ENCODE measurements around the gene CDH23. TPM values are rescaled to one million over a fixed set of nuclear protein-coding genes. Genes with fewer than 3 reads are reported as not detected.

The CDH23 gene
- total RNA-seq, 1 experiment from 2014 or later = 2.9 TPM

DNA sequence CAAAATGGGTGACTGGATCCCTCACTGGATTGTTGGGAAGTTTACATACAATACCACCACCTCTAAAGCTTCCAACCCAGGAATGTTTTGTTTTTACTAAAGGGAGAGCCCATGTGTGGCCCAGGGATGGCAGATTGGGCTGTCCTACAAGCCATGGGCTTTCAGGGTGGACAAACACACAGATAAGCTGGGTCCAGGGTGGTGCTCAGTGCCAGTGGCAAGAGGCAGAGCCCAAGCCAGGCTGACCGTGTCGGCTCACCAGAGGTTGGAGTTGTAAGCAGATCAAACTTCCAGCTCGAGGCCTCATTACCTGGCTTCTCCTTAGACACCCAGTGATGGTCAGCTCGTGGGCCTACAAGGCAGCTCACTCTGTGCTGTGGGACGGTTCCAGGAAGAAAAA is 52.3 kb downstream of the CDH23 start (continued):
- TF ChIP-seq, protein P1, sequence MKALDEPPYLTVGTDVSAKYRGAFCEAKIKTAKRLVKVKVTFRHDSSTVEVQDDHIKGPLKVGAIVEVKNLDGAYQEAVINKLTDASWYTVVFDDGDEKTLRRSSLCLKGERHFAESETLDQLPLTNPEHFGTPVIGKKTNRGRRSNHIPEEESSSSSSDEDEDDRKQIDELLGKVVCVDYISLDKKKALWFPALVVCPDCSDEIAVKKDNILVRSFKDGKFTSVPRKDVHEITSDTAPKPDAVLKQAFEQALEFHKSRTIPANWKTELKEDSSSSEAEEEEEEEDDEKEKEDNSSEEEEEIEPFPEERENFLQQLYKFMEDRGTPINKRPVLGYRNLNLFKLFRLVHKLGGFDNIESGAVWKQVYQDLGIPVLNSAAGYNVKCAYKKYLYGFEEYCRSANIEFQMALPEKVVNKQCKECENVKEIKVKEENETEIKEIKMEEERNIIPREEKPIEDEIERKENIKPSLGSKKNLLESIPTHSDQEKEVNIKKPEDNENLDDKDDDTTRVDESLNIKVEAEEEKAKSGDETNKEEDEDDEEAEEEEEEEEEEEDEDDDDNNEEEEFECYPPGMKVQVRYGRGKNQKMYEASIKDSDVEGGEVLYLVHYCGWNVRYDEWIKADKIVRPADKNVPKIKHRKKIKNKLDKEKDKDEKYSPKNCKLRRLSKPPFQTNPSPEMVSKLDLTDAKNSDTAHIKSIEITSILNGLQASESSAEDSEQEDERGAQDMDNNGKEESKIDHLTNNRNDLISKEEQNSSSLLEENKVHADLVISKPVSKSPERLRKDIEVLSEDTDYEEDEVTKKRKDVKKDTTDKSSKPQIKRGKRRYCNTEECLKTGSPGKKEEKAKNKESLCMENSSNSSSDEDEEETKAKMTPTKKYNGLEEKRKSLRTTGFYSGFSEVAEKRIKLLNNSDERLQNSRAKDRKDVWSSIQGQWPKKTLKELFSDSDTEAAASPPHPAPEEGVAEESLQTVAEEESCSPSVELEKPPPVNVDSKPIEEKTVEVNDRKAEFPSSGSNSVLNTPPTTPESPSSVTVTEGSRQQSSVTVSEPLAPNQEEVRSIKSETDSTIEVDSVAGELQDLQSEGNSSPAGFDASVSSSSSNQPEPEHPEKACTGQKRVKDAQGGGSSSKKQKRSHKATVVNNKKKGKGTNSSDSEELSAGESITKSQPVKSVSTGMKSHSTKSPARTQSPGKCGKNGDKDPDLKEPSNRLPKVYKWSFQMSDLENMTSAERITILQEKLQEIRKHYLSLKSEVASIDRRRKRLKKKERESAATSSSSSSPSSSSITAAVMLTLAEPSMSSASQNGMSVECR (CRISPR knock-in tag; IDR thresholded peaks at IDR 0.05; ENCODE audit: borderline replicate concordance) = no peak
- TF ChIP-seq, protein P2, sequence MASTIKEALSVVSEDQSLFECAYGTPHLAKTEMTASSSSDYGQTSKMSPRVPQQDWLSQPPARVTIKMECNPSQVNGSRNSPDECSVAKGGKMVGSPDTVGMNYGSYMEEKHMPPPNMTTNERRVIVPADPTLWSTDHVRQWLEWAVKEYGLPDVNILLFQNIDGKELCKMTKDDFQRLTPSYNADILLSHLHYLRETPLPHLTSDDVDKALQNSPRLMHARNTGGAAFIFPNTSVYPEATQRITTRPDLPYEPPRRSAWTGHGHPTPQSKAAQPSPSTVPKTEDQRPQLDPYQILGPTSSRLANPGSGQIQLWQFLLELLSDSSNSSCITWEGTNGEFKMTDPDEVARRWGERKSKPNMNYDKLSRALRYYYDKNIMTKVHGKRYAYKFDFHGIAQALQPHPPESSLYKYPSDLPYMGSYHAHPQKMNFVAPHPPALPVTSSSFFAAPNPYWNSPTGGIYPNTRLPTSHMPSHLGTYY (CRISPR knock-in tag; IDR thresholded peaks at IDR 0.05) = no peak
- TF ChIP-seq, protein P3, sequence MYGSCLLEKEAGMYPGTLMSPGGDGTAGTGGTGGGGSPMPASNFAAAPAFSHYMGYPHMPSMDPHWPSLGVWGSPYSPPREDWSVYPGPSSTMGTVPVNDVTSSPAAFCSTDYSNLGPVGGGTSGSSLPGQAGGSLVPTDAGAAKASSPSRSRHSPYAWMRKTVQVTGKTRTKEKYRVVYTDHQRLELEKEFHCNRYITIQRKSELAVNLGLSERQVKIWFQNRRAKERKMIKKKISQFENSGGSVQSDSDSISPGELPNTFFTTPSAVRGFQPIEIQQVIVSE (CRISPR knock-in tag; IDR thresholded peaks at IDR 0.05; ENCODE audit: borderline replicate concordance) = no peak
- TF ChIP-seq JUN (CRISPR knock-in tag; IDR thresholded peaks at IDR 0.05) (no peak), NFYB (CRISPR knock-in tag; conservative IDR thresholded peaks at IDR 0.05; ENCODE audit: low read depth) (no peak)

DNA sequence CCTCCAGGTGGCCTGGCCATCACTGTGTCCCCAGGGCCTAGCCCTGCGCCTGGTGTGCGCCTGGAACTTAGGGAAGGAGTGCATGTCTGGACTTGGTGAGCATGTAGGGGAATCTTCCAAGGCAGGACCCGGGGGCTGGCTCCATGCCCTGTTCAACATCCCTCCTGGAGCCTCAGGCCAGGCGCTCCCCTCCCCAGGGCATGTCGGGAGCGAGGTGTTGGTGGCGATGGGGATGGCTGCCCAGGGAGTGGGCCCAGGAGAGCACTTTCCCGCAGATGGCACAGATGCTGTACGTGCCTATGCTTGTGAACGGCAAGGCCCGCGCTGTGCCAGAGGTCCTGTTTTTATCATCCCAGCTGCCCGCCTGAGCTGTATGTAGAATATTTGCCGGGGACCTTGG is 55.0 kb downstream of the CDH23 start:
- CTCF ChIA-PET = interaction anchor here (1.1 to 1.7 kb wide), 2 partner anchors 21 to 56 kb away, joined by 3 to 6 read pairs; partner anchors contain the start of gene CDH23
- no peak overlapping the region for H3K4me3 Mint-ChIP-seq
- ATAC-seq (no peak), DNase-seq (ENCODE audit: low spot score) (no peak)
- H3K4me1 Mint-ChIP-seq = no peaks in the 10 kb centered on the region
- H3K27ac Mint-ChIP-seq = no peak overlapping the region
- H3K9me3 Mint-ChIP-seq = no peaks in the 10 kb centered on the region
- TF ChIP-seq, protein P2 (CRISPR knock-in tag; IDR thresholded peaks at IDR 0.05) = no peak
- no peaks in the 10 kb centered on the region for H3K36me3 Mint-ChIP-seq
- POLR2A ChIA-PET = no interaction called here
- no peaks in the 10 kb centered on the region; the same call in 1 of the 2 replicates for H3K27me3 Mint-ChIP-seq (ENCODE audit: low read depth)

DNA sequence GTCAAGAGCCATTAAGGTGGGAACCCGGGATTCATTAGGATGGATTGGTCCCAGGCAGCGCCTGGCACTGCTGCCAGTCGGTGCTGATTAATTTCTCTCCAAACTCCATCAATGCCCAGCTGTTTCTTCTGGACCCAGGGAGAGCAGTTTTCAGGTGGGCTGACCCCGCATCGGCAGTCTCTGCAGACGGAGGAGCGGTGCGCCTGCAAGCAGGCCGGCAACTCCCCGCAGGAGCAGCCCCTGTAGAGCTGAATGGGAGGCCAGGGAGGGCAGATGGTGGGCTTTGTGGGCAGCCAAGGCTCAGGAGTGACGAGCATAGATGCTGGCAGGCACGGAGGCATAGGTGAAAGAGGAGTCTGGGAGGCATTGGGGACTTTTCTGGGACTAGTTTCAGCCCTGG is 56.5 kb downstream of the CDH23 start:
- ChIA-PET POLR2A (no interaction called here), CTCF (interaction anchor here (2.1 kb wide), 1 partner anchor 255 kb away, joined by 6 read pairs; no protein-coding TSS in a partner anchor)
- H3K27me3 Mint-ChIP-seq (ENCODE audit: low read depth) = no peaks in the 10 kb centered on the region; the same call in 1 of the 2 replicates
- H3K36me3 Mint-ChIP-seq = no peaks in the 10 kb centered on the region
- no peak overlapping the region for H3K4me3 Mint-ChIP-seq
- DNase-seq (ENCODE audit: low spot score) = no peak
- no peak overlapping the region for H3K27ac Mint-ChIP-seq
- H3K4me1 Mint-ChIP-seq = no peaks in the 10 kb centered on the region
- no peak for ATAC-seq
- H3K9me3 Mint-ChIP-seq = no peaks in the 10 kb centered on the region
- TF ChIP-seq, protein P4, sequence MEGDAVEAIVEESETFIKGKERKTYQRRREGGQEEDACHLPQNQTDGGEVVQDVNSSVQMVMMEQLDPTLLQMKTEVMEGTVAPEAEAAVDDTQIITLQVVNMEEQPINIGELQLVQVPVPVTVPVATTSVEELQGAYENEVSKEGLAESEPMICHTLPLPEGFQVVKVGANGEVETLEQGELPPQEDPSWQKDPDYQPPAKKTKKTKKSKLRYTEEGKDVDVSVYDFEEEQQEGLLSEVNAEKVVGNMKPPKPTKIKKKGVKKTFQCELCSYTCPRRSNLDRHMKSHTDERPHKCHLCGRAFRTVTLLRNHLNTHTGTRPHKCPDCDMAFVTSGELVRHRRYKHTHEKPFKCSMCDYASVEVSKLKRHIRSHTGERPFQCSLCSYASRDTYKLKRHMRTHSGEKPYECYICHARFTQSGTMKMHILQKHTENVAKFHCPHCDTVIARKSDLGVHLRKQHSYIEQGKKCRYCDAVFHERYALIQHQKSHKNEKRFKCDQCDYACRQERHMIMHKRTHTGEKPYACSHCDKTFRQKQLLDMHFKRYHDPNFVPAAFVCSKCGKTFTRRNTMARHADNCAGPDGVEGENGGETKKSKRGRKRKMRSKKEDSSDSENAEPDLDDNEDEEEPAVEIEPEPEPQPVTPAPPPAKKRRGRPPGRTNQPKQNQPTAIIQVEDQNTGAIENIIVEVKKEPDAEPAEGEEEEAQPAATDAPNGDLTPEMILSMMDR (IDR thresholded peaks at IDR 0.05) = no peak
- TF ChIP-seq ZNF138 (CRISPR knock-in tag; conservative IDR thresholded peaks at IDR 0.05) (no peak), NFATC4 (CRISPR knock-in tag; IDR thresholded peaks at IDR 0.05) (no peak), ZNF396 (CRISPR knock-in tag; IDR thresholded peaks at IDR 0.05; ENCODE audit: borderline replicate concordance) (no peak), CREB1 (CRISPR knock-in tag; IDR thresholded peaks at IDR 0.05) (no peak), NR1H2 (CRISPR knock-in tag; IDR thresholded peaks at IDR 0.05) (no peak), ZNF232 (CRISPR knock-in tag; IDR thresholded peaks at IDR 0.05) (no peak), JAZF1 (CRISPR knock-in tag; IDR thresholded peaks at IDR 0.05) (no peak)
- TF ChIP-seq, protein P5, sequence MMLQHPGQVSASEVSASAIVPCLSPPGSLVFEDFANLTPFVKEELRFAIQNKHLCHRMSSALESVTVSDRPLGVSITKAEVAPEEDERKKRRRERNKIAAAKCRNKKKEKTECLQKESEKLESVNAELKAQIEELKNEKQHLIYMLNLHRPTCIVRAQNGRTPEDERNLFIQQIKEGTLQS (CRISPR knock-in tag; conservative IDR thresholded peaks at IDR 0.05) = no peak
- TF ChIP-seq, protein P3 (CRISPR knock-in tag; IDR thresholded peaks at IDR 0.05; ENCODE audit: borderline replicate concordance) = no peak
- TF ChIP-seq, protein P6, sequence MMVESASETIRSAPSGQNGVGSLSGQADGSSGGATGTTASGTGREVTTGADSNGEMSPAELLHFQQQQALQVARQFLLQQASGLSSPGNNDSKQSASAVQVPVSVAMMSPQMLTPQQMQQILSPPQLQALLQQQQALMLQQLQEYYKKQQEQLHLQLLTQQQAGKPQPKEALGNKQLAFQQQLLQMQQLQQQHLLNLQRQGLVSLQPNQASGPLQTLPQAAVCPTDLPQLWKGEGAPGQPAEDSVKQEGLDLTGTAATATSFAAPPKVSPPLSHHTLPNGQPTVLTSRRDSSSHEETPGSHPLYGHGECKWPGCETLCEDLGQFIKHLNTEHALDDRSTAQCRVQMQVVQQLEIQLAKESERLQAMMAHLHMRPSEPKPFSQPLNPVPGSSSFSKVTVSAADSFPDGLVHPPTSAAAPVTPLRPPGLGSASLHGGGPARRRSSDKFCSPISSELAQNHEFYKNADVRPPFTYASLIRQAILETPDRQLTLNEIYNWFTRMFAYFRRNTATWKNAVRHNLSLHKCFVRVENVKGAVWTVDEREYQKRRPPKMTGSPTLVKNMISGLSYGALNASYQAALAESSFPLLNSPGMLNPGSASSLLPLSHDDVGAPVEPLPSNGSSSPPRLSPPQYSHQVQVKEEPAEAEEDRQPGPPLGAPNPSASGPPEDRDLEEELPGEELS (CRISPR knock-in tag; IDR thresholded peaks at IDR 0.05) = no peak
- TF ChIP-seq, protein P7, sequence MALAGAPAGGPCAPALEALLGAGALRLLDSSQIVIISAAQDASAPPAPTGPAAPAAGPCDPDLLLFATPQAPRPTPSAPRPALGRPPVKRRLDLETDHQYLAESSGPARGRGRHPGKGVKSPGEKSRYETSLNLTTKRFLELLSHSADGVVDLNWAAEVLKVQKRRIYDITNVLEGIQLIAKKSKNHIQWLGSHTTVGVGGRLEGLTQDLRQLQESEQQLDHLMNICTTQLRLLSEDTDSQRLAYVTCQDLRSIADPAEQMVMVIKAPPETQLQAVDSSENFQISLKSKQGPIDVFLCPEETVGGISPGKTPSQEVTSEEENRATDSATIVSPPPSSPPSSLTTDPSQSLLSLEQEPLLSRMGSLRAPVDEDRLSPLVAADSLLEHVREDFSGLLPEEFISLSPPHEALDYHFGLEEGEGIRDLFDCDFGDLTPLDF (CRISPR knock-in tag; IDR thresholded peaks at IDR 0.05) = no peak
- TF ChIP-seq, protein P8, sequence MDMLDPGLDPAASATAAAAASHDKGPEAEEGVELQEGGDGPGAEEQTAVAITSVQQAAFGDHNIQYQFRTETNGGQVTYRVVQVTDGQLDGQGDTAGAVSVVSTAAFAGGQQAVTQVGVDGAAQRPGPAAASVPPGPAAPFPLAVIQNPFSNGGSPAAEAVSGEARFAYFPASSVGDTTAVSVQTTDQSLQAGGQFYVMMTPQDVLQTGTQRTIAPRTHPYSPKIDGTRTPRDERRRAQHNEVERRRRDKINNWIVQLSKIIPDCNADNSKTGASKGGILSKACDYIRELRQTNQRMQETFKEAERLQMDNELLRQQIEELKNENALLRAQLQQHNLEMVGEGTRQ (CRISPR knock-in tag; IDR thresholded peaks at IDR 0.05) = no peak

Measured in WTC11 (cell line).